SKM-1 (cell line): Measurements from ENCODE around the gene SWI5.
"Not testable (repeated sequence)": the region's sequence is repeated elsewhere in the genome, so short reads cannot be mapped to it uniquely, and the experiment has no call there.

Experiments
- DNase-seq: peaks from one replicate; lab custom pipeline; 2025; ENCODE audit not compliant: unreplicated experiment; lab: John Stamatoyannopoulos, UW

Gene SWI5

GRCh38 chr9:128276574-128277270 lies 646 bp downstream of the SWI5 start:
- DNase-seq = no peak

GRCh38 chr9:128279088-128280073 lies 3.3 kb downstream of the SWI5 start:
- not testable (repeated sequence) for DNase-seq

- DNase-seq = peak; percentile 29
These were observed 4.1 kb downstream of the SWI5 start for GRCh38 chr9:128280084-128280622.

GRCh38 chr9:128282500-128282899 lies 6.4 kb downstream of the SWI5 start:
- no peak for DNase-seq

GRCh38 chr9:128285033-128285784 lies 9.1 kb downstream of the SWI5 start:
- DNase-seq = no peak

- DNase-seq = no peak
These were observed 10.4 kb downstream of the SWI5 start for GRCh38 chr9:128286440-128286839.

GRCh38 chr9:128288273-128289004 lies 12.4 kb downstream of the SWI5 start:
- no peak for DNase-seq

- DNase-seq = no peak
These were observed 15.9 kb downstream of the SWI5 start for GRCh38 chr9:128292009-128292408.

- DNase-seq = no peak
These were observed 17.0 kb downstream of the SWI5 start for GRCh38 chr9:128293091-128293490.

GRCh38 chr9:128294142-128294541 lies 18.1 kb downstream of the SWI5 start:
- no peak for DNase-seq

- no peak for DNase-seq
These were observed 20.5 kb downstream of the SWI5 start for GRCh38 chr9:128296340-128297220.

GRCh38 chr9:128297221-128297773 lies 21.2 kb downstream of the SWI5 start:
- DNase-seq = no peak

GRCh38 chr9:128298535-128299482 lies 22.7 kb downstream of the SWI5 start:
- DNase-seq = no peak

GRCh38 chr9:128304136-128304970 lies 28.3 kb downstream of the SWI5 start:
- no peak for DNase-seq

GRCh38 chr9:128304971-128305288 lies 28.9 kb downstream of the SWI5 start:
- no peak for DNase-seq

GRCh38 chr9:128309551-128309950 lies 33.5 kb downstream of the SWI5 start:
- DNase-seq = no peak

GRCh38 chr9:128310461-128310860 lies 34.4 kb downstream of the SWI5 start:
- no peak for DNase-seq
